Esophagus squamous epithelium (tissue), 4 donors: ENCODE results near the gene REEP2.
"Not testable (repeated sequence)": the region's sequence is repeated elsewhere in the genome, so short reads cannot be mapped to it uniquely, and the experiment has no call there.

ENCODE experiments used
- POLR2A ChIP-seq, 4 donors: fragments of 450-650 bp; IDR thresholded peaks; one replicate each; pipeline ENCODE4 v1.6.1; 2017; ENCODE audit warnings: antibody characterized with exemption in 4 of 4, mild to moderate bottlenecking in 4 of 4, moderate library complexity in 3 of 4
- TF ChIP-seq, protein P1 (sequence below), 6 experiments: fragments of 450-650 bp in 4 of 6; fragments of 200-600 bp in 2 of 6; sonication (generic) in 2 of 6; IDR thresholded peaks; one replicate each; pipeline ENCODE4 v1.5.1; 2016 to 2019; ENCODE audit warnings: antibody characterized with exemption in 6 of 6, mild to moderate bottlenecking in 4 of 6, moderate library complexity in 4 of 6

- TF ChIP-seq POLR2A (IDR thresholded peaks at IDR 0.05) = not testable (repeated sequence)
- TF ChIP-seq, protein P1, sequence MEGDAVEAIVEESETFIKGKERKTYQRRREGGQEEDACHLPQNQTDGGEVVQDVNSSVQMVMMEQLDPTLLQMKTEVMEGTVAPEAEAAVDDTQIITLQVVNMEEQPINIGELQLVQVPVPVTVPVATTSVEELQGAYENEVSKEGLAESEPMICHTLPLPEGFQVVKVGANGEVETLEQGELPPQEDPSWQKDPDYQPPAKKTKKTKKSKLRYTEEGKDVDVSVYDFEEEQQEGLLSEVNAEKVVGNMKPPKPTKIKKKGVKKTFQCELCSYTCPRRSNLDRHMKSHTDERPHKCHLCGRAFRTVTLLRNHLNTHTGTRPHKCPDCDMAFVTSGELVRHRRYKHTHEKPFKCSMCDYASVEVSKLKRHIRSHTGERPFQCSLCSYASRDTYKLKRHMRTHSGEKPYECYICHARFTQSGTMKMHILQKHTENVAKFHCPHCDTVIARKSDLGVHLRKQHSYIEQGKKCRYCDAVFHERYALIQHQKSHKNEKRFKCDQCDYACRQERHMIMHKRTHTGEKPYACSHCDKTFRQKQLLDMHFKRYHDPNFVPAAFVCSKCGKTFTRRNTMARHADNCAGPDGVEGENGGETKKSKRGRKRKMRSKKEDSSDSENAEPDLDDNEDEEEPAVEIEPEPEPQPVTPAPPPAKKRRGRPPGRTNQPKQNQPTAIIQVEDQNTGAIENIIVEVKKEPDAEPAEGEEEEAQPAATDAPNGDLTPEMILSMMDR (IDR thresholded peaks at IDR 0.05) = peak in 5 of 6 experiments; percentile 35 to 64 (median 51)
Measured at GRCh38 chr5:138410996-138411640, 27.7 kb upstream of the REEP2 start.
